BLaER1 treated with 17β-estradiol and CSF1 and Interleukin-3, amounts not matched to agents 10 nM and 100 nM (cell line): ENCODE results near the gene TJP1.
"Not testable (repeated sequence)": the region's sequence is repeated elsewhere in the genome, so short reads cannot be mapped to it uniquely, and the experiment has no call there.

Experiments used
- H3K27ac ChIP-seq, 11 experiments: shearing (Covaris generic); formaldehyde crosslinking; 2 replicates each; pipeline ENCODE4 v1.8.1; 2022
- H3K27me3 ChIP-seq, 11 experiments: shearing (Covaris generic); formaldehyde crosslinking; 2 replicates each; pipeline ENCODE4 v1.8.1; 2022
- H3K36me3 ChIP-seq, 11 experiments: shearing (Covaris generic); formaldehyde crosslinking; 2 replicates each; pipeline ENCODE4 v1.8.1; 2022
- H3K4me1 ChIP-seq, 10 experiments: shearing (Covaris generic); formaldehyde crosslinking; 2 replicates each; pipeline ENCODE4 v1.8.1; 2022
- H3K4me2 ChIP-seq, 11 experiments: shearing (Covaris generic); formaldehyde crosslinking; 2 replicates each; pipeline ENCODE4 v1.8.1; 2022
- H3K4me3 ChIP-seq, 10 experiments: shearing (Covaris generic); formaldehyde crosslinking; 2 replicates each; pipeline ENCODE4 v1.8.1; 2022
- H3K9ac ChIP-seq, 11 experiments: shearing (Covaris generic); formaldehyde crosslinking; 2 replicates each; pipeline ENCODE4 v1.8.1; 2022
- H3K9me3 ChIP-seq, 11 experiments: shearing (Covaris generic); formaldehyde crosslinking; replicated peaks in 1 of 11; 2 replicates each; pipeline ENCODE4 v1.8.1; 2022
- H4K20me1 ChIP-seq, 11 experiments: shearing (Covaris generic); formaldehyde crosslinking; 2 replicates each; pipeline ENCODE4 v1.8.1; 2022
- Cebpa-rat ChIP-seq, 11 experiments: shearing (Covaris generic); IDR thresholded peaks; 2 replicates each; pipeline ENCODE4 v1.8.1; 2022

TJP1 gene

DNA sequence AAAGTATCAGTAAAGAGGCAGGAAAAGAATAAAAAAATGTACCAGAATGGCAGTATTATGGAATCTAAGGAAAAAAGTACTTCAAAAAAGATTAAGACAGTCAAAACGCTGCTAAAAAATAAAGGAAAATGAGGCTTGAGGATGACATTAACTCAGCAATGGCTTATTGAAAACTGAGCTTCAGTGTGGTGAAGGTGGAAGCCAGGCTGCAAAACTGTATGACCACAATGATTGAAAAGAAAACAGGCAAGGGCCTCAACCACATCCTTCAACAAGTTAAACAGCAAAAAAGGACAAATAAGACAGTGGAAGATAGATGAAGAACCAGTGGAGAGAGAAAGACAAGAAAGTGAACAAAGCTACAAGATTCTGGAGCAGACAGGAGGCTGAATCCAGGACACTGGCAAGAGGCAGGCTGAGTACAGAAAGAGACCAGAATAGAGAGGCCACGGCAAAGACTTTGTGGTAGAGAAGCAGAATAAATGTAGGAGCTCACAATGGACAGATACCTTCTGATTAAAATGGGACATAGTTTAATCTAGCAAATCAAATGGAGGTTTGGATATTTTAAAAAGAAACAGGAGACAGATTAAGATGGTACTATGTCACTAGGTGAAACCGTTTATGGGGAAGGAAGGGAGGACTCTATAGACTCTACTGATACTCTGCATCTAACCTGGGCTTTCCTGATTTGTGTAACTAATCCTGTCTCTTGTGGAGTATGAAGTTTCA is 86.1 kb downstream of the TJP1 start:
- Histone ChIP-seq H3K9ac (no peak overlapping the region), H3K4me3 (no peak overlapping the region), H3K27me3 (no peaks in the 10 kb centered on the region), H3K9me3 (no peaks in the 10 kb centered on the region), H3K4me1 (no peaks in the 10 kb centered on the region), H3K36me3 (no peaks in the 10 kb centered on the region), H4K20me1 (no peaks in the 10 kb centered on the region), H3K27ac (no peak overlapping the region), H3K4me2 (no peak overlapping the region)
- TF ChIP-seq Cebpa-rat (IDR thresholded peaks at IDR 0.05) = no peak

- H3K4me1 ChIP-seq = no peaks in the 10 kb centered on the region
- H3K9me3 ChIP-seq = no peaks in the 10 kb centered on the region
- H3K4me2 ChIP-seq = no peak overlapping the region
- H3K4me3 ChIP-seq = no peak overlapping the region
- no peaks in the 10 kb centered on the region for H3K27me3 ChIP-seq
- no peaks in the 10 kb centered on the region for H3K36me3 ChIP-seq
- H3K9ac ChIP-seq = no peak overlapping the region
- TF ChIP-seq Cebpa-rat (IDR thresholded peaks at IDR 0.05) = no peak
- no peaks in the 10 kb centered on the region for H4K20me1 ChIP-seq
- H3K27ac ChIP-seq = no peak overlapping the region
These were observed 87.2 kb downstream of the TJP1 start for GRCh38 chr15:29734917-29735572.

DNA sequence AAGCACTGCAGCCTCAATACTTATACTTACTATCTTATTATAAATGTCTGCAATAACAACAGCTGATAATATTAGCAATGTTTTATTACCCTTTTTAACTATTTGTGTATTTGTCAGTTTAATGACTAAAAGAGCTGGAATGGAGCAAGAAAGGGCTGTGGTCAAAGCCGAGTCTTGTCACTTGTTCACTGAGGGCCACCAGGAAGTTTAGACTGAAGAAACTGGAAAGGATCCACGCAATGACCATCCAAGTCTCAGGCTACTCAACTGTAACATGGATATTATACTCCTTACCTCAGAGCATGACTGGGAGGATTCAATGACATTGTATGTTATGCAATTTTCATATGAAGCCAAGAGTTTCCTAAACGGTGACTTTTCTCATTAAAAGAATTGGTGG is 90.4 kb downstream of the TJP1 start:
- H3K9me3 ChIP-seq = no peaks in the 10 kb centered on the region
- no peak overlapping the region for H3K4me3 ChIP-seq
- no peaks in the 10 kb centered on the region for H3K36me3 ChIP-seq
- no peak overlapping the region for H3K9ac ChIP-seq
- H3K4me1 ChIP-seq = no peaks in the 10 kb centered on the region
- H3K4me2 ChIP-seq = no peak overlapping the region
- TF ChIP-seq Cebpa-rat (IDR thresholded peaks at IDR 0.05) = no peak
- no peak overlapping the region for H3K27ac ChIP-seq
- H4K20me1 ChIP-seq = no peaks in the 10 kb centered on the region
- H3K27me3 ChIP-seq = no peaks in the 10 kb centered on the region

- not testable (repeated sequence) for H4K20me1 ChIP-seq, H3K27me3 ChIP-seq, H3K9me3 ChIP-seq, H3K4me1 ChIP-seq, H3K4me3 ChIP-seq, H3K9ac ChIP-seq, H3K4me2 ChIP-seq, H3K36me3 ChIP-seq, H3K27ac ChIP-seq
These were observed 91.8 kb downstream of the TJP1 start for GRCh38 chr15:29730471-29730870.

DNA sequence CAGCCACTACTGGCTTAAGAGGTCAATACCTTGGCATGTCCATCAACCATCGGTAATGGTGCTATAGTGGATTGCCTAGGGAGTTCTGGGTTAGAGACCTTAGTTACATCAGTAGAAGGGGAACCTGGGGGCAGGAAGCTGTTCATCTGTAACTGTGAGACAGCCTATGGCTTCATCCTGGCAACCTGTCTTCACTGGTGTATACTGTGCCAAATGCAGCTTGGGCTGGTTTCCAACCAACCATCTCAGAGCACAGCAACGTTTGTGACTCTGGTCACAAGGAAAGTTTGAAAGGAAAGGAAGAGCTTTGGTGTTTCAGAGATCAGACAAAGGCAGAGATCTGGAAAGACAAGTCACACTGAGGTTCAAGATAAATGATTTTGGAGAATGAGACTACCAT is 93.8 kb downstream of the TJP1 start:
- Histone ChIP-seq H4K20me1 (no peaks in the 10 kb centered on the region), H3K27me3 (no peaks in the 10 kb centered on the region), H3K9me3 (peaks cover 8 to 18% (median 11%) of the 10 kb centered on the region in 11 experiments), H3K4me1 (no peaks in the 10 kb centered on the region), H3K4me3 (no peak overlapping the region), H3K36me3 (no peaks in the 10 kb centered on the region), H3K27ac (no peak overlapping the region), H3K9ac (no peak overlapping the region), H3K4me2 (no peak overlapping the region)
- TF ChIP-seq Cebpa-rat (IDR thresholded peaks at IDR 0.05) = no peak

DNA sequence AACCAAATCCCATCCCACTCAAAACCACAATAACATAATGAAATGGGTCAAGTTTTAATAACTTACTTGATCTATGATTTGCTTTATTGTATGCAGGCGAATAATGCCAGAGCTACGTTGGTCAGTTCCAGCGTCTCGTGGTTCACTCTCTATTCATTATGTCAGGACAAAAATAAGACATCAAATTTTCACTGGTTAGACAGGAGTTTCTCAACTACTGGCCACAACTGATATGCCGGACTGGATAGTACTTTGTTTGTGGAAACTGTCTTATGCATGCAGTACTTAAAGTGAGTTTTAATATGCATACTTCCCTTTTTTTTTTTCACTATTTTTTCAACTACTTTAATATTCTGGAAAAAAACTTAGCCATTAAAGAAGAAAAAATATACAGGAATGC is 94.4 kb downstream of the TJP1 start:
- H3K36me3 ChIP-seq = no peaks in the 10 kb centered on the region; a peak in 1 of 22 replicates
- no peak overlapping the region for H3K27ac ChIP-seq
- peaks cover 13 to 23% (median 16%) of the 10 kb centered on the region in 11 experiments for H3K9me3 ChIP-seq
- H3K9ac ChIP-seq = no peak overlapping the region
- H3K4me2 ChIP-seq = no peak overlapping the region
- no peaks in the 10 kb centered on the region for H3K27me3 ChIP-seq
- no peaks in the 10 kb centered on the region for H4K20me1 ChIP-seq
- no peaks in the 10 kb centered on the region for H3K4me1 ChIP-seq
- no peak overlapping the region for H3K4me3 ChIP-seq
- no peak for TF ChIP-seq Cebpa-rat (IDR thresholded peaks at IDR 0.05)

- Histone ChIP-seq H3K9ac (no peak overlapping the region), H3K4me3 (no peak overlapping the region), H4K20me1 (no peaks in the 10 kb centered on the region), H3K4me1 (no peaks in the 10 kb centered on the region), H3K4me2 (no peak overlapping the region), H3K36me3 (peaks cover 0 to 6% (median 0%) of the 10 kb centered on the region in 11 experiments; a peak in 3 of 22 replicates), H3K27me3 (no peaks in the 10 kb centered on the region), H3K27ac (no peak overlapping the region), H3K9me3 (peaks cover 27 to 36% (median 29%) of the 10 kb centered on the region in 11 experiments)
- TF ChIP-seq Cebpa-rat (IDR thresholded peaks at IDR 0.05) = no peak
These were observed 95.7 kb downstream of the TJP1 start for GRCh38 chr15:29726553-29726952.

DNA sequence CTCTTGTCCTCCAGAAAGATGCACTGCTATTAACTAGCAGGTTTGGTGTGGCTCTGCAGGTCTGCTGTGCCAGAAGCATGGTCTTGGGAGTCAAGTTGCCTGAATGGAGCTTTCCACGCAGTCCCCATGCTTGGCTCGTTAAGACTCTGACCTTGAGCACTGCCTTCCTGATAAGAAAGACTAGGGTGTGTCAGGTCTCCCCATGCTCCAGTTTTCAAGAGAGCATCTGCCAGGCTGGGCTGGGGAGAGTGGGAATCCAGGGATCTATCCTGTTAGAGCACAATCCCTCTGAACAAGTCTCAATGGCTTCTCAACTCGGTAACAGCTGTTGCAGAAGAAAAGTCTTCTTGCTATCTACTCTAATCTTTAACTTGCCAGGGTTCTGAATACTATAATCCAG is 98.2 kb downstream of the TJP1 start:
- Histone ChIP-seq H3K4me1 (no peaks in the 10 kb centered on the region), H3K4me3 (no peak overlapping the region), H4K20me1 (no peaks in the 10 kb centered on the region), H3K27me3 (no peaks in the 10 kb centered on the region), H3K9me3 (peaks cover 41 to 53% (median 45%) of the 10 kb centered on the region in 11 experiments), H3K9ac (no peak overlapping the region), H3K4me2 (no peak overlapping the region), H3K27ac (no peak overlapping the region), H3K36me3 (peaks cover 0 to 6% (median 0%) of the 10 kb centered on the region in 11 experiments; a peak in 3 of 22 replicates)
- no peak for TF ChIP-seq Cebpa-rat (IDR thresholded peaks at IDR 0.05)

DNA sequence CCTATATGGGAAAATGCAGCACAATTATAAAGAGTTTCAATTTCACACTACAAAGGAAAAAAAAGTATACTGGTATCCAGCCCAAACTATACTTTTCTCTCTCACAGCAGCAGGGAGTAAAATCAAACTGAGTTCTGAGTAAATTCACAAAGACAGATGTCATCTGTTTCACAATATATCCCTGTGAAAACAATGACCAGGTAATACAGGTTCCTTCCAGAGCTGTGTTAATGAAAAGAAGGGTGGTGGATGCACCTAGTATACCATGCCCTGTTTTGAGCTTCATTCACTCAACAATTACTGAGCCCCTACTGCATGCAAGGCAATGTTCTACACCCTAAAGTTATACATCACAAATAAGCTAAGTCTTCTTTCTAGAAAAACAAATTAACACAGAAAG is 108.5 kb downstream of the TJP1 start:
- Histone ChIP-seq H3K27me3 (no peaks in the 10 kb centered on the region), H4K20me1 (no peaks in the 10 kb centered on the region), H3K4me1 (no peaks in the 10 kb centered on the region), H3K4me3 (no peak overlapping the region), H3K9me3 (peaks cover 0 to 6% (median 5%) of the 10 kb centered on the region in 11 experiments; a peak in 9 of 22 replicates), H3K36me3 (no peaks in the 10 kb centered on the region), H3K9ac (no peak overlapping the region), H3K27ac (no peak overlapping the region), H3K4me2 (no peak overlapping the region)
- no peak for TF ChIP-seq Cebpa-rat (IDR thresholded peaks at IDR 0.05)
